A204.1 (cell line): ENCODE measurements around the gene PPWD1.
A peak's percentile ranks its signal among the peaks of the same experiment; 100 is the strongest.
"Not testable (repeated sequence)": the region's sequence is repeated elsewhere in the genome, so short reads cannot be mapped to it uniquely, and the experiment has no call there.

ENCODE experiments used
- FAIRE-seq: peaks from 2 replicates; lab custom pipeline; 2012; peaks lifted over from hg19 to GRCh38; lab: Jason Lieb, UNC

Gene PPWD1

DNA sequence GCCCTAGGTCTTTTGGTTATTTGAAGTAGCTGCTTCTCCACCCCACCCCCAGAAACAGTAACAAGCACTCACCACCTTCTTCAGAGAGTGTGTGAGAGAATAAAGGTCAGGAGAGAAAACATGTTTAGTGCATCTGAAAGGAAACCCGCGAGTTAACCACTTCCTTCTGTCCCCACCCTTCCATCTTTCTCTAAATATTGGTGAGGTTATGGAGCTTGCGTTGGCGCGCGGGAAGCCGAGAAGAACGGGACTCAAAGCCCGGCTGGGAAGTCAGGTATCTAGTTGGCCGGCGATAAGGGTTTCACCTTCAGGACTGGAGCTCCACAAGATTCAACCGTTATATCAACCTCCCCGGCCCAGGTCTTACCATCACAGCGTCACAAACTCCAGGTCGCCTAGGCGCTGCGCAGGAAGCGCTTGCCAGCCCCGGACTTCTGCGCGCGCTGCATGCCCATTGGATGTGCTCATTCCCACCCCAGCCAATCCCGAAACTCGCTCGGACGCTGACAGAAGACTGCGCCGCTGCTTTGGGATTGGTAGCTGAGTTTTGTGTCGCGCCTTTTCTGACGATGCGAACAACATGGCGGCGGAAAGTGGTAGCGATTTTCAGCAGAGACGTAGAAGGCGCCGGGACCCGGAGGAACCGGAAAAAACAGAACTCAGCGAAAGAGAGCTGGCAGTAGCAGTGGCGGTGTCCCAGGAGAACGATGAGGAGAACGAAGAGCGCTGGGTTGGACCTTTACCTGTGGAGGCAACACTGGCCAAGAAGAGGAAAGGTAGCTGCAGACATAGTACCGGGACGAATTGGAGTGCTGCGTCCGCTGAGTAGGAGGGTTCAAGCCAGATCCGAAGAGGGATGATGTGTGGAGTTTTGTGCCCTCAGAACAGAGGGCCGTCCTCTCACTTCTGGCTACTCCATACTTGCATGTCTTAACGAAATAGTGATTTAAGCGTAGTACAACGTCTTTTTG lies at the start of gene PPWD1, which contains the start of gene CENPK:
TSS of gene PPWD1 (plus strand) at position 566 of the 971 bp plus-strand sequence. CDS start at position 581, 15 bp downstream.
TSS of gene CENPK (minus strand) at position 438 of the 971 bp plus-strand sequence. CDS start 8,261 bp downstream, outside the sequence.
- peak; percentile 95 for FAIRE-seq

DNA sequence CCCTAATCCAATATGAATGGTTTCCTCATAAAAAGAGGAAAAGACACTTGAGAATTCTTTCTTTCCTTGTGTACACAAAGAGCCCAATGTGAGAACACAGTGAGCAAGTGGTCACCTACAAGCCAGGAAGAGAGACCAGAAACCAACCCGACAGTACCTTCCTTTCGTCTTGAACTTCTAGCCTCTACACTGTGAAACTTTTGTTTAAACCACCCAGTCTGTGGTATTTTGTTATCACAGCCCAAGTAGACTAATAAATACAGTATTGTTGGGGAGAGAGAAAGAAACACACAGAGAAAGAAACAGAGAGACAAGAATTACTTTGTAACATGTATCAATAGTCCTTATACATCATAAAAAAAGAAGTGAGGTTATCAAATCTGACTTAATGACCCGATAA lies 37.4 kb upstream of the PPWD1 start:
- FAIRE-seq, result no peak

GRCh38 chr5:65530904-65531303 lies 32.2 kb upstream of the PPWD1 start:
- FAIRE-seq, result no peak

GRCh38 chr5:65535529-65535987 lies 27.5 kb upstream of the PPWD1 start:
- FAIRE-seq, result no peak

DNA sequence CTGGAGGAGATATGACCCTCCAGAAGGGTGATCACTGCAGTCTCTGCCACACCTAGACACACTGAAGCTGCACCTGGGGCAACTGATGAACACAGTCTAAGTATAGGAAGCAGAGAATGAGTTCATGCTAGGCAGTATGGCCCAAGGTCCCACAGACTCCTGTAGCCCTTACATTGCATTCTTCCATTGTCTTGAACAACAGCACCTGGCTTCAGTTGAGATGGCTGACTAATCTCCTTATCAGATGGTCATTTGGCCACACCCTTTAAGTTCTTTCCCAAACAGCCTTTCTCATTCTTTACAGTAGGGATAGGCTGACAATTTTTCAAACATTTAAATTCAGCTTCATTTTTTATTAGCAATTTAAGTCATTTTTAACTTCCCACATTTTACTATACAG lies 23.3 kb upstream of the PPWD1 start:
- no peak for FAIRE-seq

- no peak for FAIRE-seq
Observed at GRCh38 chr5:65544473-65544872, 18.6 kb upstream of the PPWD1 start.

GRCh38 chr5:65546141-65546540 lies 17.0 kb upstream of the PPWD1 start:
- no peak for FAIRE-seq

- no peak for FAIRE-seq
Observed at GRCh38 chr5:65548281-65548680, 14.8 kb upstream of the PPWD1 start.

DNA sequence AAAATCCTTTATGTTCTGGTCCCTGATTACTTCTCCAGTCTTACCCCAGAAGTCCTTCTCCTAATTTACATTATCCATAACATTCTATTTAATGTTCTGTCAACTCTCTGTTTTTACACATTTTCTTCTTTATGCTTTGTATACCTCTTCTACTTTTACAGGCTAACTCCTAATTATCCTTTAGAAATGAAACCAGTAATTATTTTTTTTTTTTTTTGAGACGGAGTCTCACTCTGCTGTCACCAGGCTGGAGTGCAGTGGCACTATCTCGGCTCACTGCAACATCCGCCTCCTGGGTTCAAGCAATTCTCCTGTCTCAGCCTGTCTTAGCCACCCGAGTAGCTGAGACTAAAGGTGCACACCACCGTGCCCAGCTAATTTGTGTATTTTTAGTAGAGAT lies 9.2 kb upstream of the PPWD1 start:
- FAIRE-seq, result no peak

GRCh38 chr5:65555287-65555686 lies 7.8 kb upstream of the PPWD1 start:
- FAIRE-seq, result no peak

GRCh38 chr5:65556181-65556580 lies 6.9 kb upstream of the PPWD1 start:
- FAIRE-seq, result no peak

DNA sequence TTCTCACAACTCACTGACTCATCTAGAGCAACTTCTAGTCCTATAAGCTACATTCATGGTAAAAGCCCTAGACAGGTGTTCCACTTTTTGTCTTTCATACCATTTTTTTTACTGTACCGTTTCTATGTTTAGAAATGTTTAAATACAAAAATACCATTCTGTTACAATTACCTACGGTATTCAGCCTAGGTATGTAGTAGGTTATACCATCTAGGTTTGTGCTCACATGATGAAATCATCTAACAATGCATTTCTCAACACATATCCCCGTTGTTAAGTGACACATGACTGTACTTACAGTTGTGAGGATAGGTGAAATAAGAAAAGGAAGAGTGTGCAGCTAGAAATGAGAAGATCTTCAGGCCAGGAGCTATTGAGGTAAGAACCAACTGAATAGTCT lies 6.4 kb upstream of the PPWD1 start:
- no peak for FAIRE-seq

DNA sequence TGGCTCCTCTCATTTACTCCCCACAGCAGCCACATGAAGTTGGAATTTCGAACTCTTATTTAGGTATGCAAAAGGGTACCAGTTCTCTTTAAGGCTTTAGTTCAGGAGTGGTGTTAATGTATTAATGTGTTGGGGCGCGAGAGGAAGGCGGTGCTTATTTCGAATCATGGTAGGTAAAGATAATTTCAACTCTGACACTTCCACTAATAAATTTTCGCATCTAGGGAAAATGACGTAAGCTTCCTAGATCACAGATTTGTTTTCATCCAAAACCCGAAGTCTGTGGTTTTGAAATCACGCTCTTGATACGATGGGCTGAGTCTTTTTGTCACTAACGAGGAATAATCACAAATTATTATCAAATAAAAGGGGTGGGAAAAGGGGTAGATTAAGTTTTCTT lies 681 bp downstream of the PPWD1 start:
- FAIRE-seq, result no peak

DNA sequence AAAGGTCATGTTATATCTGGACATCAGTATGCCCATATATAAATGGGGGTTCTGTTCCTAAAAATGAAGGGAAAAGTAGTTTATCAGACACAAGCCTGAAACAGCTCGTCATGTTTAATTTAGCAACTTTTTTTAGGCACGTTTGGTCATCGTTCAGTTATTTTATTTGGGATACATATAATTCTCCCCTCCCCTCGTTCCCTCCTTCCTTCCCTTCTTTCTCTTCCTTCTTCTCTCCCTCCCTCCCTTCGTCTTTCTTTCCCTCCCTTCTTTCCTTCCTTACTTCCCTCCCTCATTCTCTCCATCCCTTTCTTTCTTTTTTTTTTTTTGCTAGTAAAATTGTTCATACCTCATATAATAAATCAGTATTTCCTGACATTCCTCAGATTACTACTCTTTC lies 3.4 kb downstream of the PPWD1 start:
- no peak for FAIRE-seq

- FAIRE-seq, result no peak
Observed at GRCh38 chr5:65570598-65571226, 7.6 kb downstream of the PPWD1 start.

DNA sequence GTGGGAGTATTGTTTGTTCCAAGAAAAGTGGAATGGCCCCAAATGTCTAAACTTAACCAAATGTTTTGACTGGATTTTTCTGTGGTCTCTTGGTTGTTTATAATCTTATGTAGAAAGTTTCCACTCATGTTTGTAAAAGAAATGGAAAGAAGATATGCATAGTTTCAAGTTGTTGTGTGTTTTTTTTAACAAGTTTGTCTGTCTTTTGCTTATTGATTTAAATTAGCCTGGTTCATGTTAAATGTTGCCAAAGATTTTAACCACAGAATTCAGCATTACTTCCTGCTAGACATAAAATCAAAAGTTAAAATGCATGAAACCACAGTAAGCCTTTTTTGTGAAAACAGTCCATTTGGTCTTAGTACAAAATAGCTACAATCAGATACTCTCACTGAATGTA lies 14.0 kb downstream of the PPWD1 start:
- no peak for FAIRE-seq

GRCh38 chr5:65588694-65589093 lies 25.6 kb downstream of the PPWD1 start:
- peak; percentile 87 for FAIRE-seq

DNA sequence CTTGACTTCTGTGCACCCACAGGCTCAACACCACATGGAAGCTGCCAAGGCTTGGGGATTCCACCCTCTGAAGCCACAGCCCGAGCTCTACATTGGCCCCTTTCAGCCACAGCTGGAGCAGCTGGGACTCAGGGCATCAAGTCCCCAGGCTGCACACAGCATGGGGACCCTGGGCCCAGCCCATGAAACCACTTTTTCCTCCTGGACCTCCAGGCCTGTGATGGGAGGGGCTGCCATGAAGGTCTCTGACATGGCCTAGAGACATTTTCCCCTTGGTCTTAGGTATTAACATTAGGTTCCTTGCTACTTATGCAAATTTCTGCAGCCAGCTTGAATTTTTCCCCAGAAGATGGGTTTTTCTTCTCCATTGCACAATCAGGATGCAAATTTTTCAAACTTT lies 38.7 kb downstream of the PPWD1 start:
- FAIRE-seq, result not testable (repeated sequence)

GRCh38 chr5:65611524-65611923 lies 48.4 kb downstream of the PPWD1 start:
- no peak for FAIRE-seq

- no peak for FAIRE-seq
Observed at GRCh38 chr5:65612298-65612907, 49.3 kb downstream of the PPWD1 start.

GRCh38 chr5:65620021-65620420 lies 56.9 kb downstream of the PPWD1 start:
- FAIRE-seq, result no peak

DNA sequence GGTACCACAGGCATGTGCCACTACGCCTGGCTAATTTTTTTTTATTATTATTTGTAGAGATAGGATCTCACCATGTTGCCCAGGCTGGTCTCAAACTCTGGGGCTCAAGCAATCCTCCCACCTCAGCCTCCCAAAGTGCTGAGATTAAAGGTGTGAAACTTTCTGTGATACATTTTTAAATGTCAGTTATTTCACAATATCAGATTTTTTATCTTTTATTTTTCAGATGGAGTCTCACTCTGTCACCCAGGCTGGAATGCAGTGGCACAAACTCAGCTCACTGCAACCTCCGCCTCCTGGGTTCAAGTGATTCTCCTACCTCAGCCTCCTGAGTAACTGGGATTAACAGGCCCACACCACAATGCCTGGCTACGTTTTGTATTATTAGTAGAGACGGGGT lies 58.9 kb downstream of the PPWD1 start:
- FAIRE-seq, result not testable (repeated sequence)

- no peak for FAIRE-seq
Observed at GRCh38 chr5:65623482-65623881, 60.4 kb downstream of the PPWD1 start.
